Activated CD8-positive, alpha-beta T cell treated with anti-CD3 and anti-CD28 coated beads for 36 hours (primary cell): ENCODE results near the gene GLP1R. TPM values are rescaled to one million over a fixed set of nuclear protein-coding genes. Genes with fewer than 3 reads are reported as not detected.

Experiments
- ATAC-seq: fragments of 200-7000 bp; cut with Tn5 transposase; one replicate; pipeline ENCODE4 v1.10.0; 2021; ENCODE audit warnings: mild to moderate bottlenecking, moderate library complexity
- CTCF ChIA-PET: fragments of 350-600 bp; sonication (Branson Sonifier 250); formaldehyde crosslinking; loops from one replicate; lab custom pipeline; 2021; ENCODE audit warnings: antibody characterized with exemption; lab: Charles Lee
- POLR2A ChIA-PET: fragments of 350-600 bp; sonication (Branson Sonifier 250); formaldehyde crosslinking; loops from one replicate; lab custom pipeline; 2021; ENCODE audit warnings: antibody characterized with exemption; lab: Charles Lee
- DNase-seq: peaks from one replicate; pipeline ENCODE4 v3.0.0-alpha.2; 2020
- H3K27ac Mint-ChIP-seq: one replicate; pipeline ENCODE4 v1.8.0; 2021; ENCODE audit warnings: mild to moderate bottlenecking, mixed read lengths
- H3K27me3 Mint-ChIP-seq: one replicate; pipeline ENCODE4 v1.8.0; 2021; ENCODE audit warnings: mixed read lengths
- H3K36me3 Mint-ChIP-seq: one replicate; pipeline ENCODE4 v1.8.0; 2021; ENCODE audit warnings: low read depth, mixed read lengths
- H3K4me1 Mint-ChIP-seq: one replicate; pipeline ENCODE4 v1.8.0; 2021; ENCODE audit warnings: low read depth, mixed read lengths
- H3K4me3 Mint-ChIP-seq: one replicate; pipeline ENCODE4 v1.8.0; 2021; ENCODE audit warnings: mild to moderate bottlenecking, moderate library complexity, mixed read lengths
- H3K9me3 Mint-ChIP-seq: one replicate; pipeline ENCODE4 v1.8.0; 2021; ENCODE audit warnings: mixed read lengths
- intact Hi-C: fragments of 100-400 bp; cut with micrococcal nuclease; formaldehyde crosslinking; loops from one replicate; pipeline ENCODE4 v1.10.0; 2022
- total RNA-seq, 2 experiments: library from RNA; stranded (reverse); gene quantifications; one replicate each; pipeline ENCODE4 v1.2.3, GENCODE V29; 2021
- TF ChIP-seq, protein P1 (sequence below): fragments of 200-600 bp; IDR thresholded peaks from one replicate; pipeline ENCODE4 v1.8.0; 2022; ENCODE audit warnings: antibody characterized with exemption, mild to moderate bottlenecking

GLP1R gene
- total RNA-seq, 2 experiments from 2014 or later, result 0.81 to 1.1 TPM

DNA sequence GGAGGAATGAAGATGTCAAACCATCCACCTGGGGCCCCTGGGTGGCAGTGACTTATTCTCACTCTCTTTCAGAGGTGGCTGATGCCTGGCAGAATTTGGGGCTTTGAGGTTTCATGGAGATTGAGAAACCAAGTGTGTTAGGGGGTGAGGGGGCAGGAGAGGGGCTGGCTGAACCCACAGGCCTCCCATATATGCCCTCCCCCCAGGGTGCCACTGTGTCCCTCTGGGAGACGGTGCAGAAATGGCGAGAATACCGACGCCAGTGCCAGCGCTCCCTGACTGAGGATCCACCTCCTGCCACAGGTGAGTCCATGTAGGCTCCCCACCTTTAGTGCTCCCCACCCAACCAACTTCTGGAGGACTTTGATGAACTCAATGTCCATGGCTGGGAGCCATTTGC is 7.6 kb downstream of the GLP1R start:
- DNase-seq, result no peak
- intact Hi-C loops, result no loop called here
- Mint-ChIP-seq H3K4me3 (no peak overlapping the region), H3K36me3 (no peaks in the 10 kb centered on the region), H3K9me3 (no peaks in the 10 kb centered on the region), H3K27me3 (peaks cover 18% of the 10 kb centered on the region), H3K27ac (no peak overlapping the region), H3K4me1 (peaks cover 9% of the 10 kb centered on the region)
- TF ChIP-seq, protein P1, sequence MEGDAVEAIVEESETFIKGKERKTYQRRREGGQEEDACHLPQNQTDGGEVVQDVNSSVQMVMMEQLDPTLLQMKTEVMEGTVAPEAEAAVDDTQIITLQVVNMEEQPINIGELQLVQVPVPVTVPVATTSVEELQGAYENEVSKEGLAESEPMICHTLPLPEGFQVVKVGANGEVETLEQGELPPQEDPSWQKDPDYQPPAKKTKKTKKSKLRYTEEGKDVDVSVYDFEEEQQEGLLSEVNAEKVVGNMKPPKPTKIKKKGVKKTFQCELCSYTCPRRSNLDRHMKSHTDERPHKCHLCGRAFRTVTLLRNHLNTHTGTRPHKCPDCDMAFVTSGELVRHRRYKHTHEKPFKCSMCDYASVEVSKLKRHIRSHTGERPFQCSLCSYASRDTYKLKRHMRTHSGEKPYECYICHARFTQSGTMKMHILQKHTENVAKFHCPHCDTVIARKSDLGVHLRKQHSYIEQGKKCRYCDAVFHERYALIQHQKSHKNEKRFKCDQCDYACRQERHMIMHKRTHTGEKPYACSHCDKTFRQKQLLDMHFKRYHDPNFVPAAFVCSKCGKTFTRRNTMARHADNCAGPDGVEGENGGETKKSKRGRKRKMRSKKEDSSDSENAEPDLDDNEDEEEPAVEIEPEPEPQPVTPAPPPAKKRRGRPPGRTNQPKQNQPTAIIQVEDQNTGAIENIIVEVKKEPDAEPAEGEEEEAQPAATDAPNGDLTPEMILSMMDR, result no peak
- ChIA-PET POLR2A (interaction anchor here (1.3 kb wide), 1 partner anchor 25 kb away, joined by 3 read pairs; no protein-coding TSS in a partner anchor), CTCF (interaction anchor here (1.0 to 1.2 kb wide), 3 partner anchors 9 to 30 kb away, joined by 3 to 4 read pairs (median 3); no protein-coding TSS in a partner anchor)
- no peak for ATAC-seq

DNA sequence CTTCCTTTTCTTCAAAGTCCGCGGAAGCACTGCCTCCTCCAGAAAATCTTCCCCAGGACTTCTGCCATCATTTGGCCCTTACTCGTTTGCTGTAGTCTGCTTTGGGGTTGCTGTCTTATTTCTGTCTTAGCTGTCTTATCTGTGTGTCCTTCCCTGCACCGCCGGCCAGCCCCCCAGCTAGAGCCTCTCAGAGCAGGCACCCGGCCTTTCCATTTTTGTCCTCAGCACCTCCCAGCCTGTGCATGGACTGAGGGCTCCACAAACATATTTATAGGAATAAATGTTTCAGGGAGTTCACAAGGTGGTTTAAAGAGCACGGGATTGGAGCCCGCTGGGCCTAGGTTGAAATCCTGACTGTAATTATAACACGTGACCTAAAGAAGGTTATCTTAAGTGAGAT is 8.1 kb downstream of the GLP1R start:
- intact Hi-C loops, result no loop called here
- Mint-ChIP-seq H3K27ac (no peak overlapping the region), H3K4me1 (peaks cover 4% of the 10 kb centered on the region), H3K4me3 (no peak overlapping the region), H3K27me3 (peaks cover 19% of the 10 kb centered on the region), H3K36me3 (no peaks in the 10 kb centered on the region), H3K9me3 (no peaks in the 10 kb centered on the region)
- ChIA-PET POLR2A (no interaction called here), CTCF (interaction anchor here (1.1 to 1.2 kb wide), 2 partner anchors 27 to 30 kb away, joined by 3 to 4 read pairs; no protein-coding TSS in a partner anchor)
- ATAC-seq (no peak), DNase-seq (no peak)
- TF ChIP-seq, protein P1, result no peak

DNA sequence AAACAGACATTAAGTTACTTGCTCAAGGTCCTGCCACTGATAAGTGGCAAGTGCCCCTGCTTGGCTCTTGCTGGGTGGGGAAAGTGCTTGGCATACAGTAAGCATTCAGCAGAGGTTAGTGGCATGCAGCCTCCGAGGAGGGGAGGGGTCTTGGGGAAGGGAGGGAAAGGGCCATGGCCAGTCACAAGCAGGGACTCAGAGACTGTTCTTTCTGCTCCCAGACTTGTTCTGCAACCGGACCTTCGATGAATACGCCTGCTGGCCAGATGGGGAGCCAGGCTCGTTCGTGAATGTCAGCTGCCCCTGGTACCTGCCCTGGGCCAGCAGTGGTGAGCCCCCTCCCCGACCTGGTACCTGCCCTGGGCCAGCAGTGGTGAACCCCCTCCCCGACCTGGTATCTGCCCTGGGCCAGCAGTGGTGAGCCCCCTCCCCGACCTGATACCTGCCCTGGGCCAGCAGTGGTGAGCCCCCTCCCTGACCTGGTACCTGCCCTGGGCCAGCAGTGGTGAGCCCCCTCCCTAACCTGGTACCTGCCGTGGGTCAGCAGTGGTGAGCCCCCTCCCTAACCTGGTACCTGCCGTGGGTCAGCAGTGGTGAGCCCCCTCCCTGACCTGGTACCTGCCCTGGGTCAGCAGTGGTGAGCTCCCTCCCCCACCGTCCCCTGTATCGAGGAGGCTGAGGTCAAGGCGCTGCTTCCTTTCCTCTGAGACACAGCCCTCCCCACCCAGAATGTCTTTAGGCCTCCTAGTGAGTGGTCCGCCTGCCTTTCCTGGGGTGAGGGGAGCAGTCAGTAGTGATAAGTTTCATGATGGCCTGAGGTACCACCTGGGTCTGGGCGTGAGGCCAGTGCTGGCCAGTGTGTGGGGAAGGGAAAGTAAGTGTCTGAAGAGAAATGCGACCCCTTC is 8.9 kb downstream of the GLP1R start:
- TF ChIP-seq, protein P1, result no peak
- H3K4me1 Mint-ChIP-seq, result no peaks in the 10 kb centered on the region
- ChIA-PET CTCF (no interaction called here), POLR2A (no interaction called here)
- H3K27ac Mint-ChIP-seq, result no peak overlapping the region
- intact Hi-C loops, result no loop called here
- ATAC-seq (no peak), DNase-seq (no peak)
- no peak overlapping the region for H3K4me3 Mint-ChIP-seq
- no peaks in the 10 kb centered on the region for H3K36me3 Mint-ChIP-seq
- H3K9me3 Mint-ChIP-seq, result no peaks in the 10 kb centered on the region
- H3K27me3 Mint-ChIP-seq, result peaks cover 16% of the 10 kb centered on the region

DNA sequence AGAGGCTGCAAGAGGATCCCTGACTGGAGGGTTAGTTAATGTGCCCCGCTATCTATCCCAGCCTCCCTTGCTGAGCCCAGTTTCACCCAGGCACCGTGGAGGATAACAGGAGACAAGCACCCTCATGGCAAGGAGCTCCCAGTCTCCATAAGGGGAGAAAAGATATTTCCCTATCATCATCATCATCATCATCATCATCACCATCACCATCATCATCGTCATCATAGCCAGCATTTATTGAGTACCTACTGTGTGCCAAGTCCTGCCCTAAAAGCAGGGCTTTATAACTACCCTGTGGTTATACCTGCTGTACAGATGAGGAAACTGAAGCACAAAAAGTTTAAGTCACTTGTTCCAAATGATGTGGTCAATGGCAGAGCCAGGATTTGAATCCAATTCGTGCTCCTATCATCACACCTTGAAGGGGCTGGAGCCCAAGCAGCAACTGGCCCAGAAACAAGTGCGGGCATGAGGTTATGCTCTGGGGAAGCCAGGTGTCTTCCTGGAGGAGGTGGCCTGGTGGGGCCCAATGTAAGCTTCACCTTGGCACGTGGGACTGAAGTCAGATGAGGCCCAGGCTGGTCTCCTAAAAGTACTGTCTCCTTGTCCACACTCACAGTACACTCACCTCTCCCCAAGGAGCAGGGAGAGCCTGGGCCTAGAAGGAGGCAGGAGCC is 10.0 kb downstream of the GLP1R start:
- Mint-ChIP-seq H3K9me3 (no peaks in the 10 kb centered on the region), H3K27me3 (peaks cover 15% of the 10 kb centered on the region), H3K4me3 (no peak overlapping the region), H3K4me1 (no peaks in the 10 kb centered on the region), H3K27ac (no peak overlapping the region), H3K36me3 (no peaks in the 10 kb centered on the region)
- TF ChIP-seq, protein P1, result no peak
- DNase-seq (no peak), ATAC-seq (no peak)
- intact Hi-C loops, result no loop called here
- ChIA-PET CTCF (interaction anchor here (1.4 kb wide), 1 partner anchor 85 kb away, joined by 3 read pairs; no protein-coding TSS in a partner anchor), POLR2A (no interaction called here)
